ENCODE results near the gene NKX2-2. TPM values are rescaled to one million over a fixed set of nuclear protein-coding genes. Genes with fewer than 3 reads are reported as not detected.

The NKX2-2 gene
- total and polyA plus RNA-seq, 2 of the 4 experiments (the other 2 are of a cell fraction) = not detected

- ChIA-PET POLR2A (ENCODE audit: unreplicated experiment) (no interaction called here), CTCF (interaction anchor here (1.3 to 3.5 kb wide), 2 partner anchors 272 to 647 kb away, joined by 4 to 40 read pairs; no protein-coding TSS in a partner anchor)
- Histone ChIP-seq H2AK9ac (replicated peaks; ENCODE audit: low read depth, low read length, poor library complexity) (no peak overlapping the region), H4K91ac (ENCODE audit: insufficient read depth, low read depth, low read length) (no peak overlapping the region), H3K4me1 (ENCODE audit: control insufficient read depth, insufficient read depth, low read length) (peaks cover 3% of the 10 kb centered on the region; the same call in 1 of the 2 replicates), H2AK5ac (ENCODE audit: low read depth, low read length) (no peak overlapping the region), H3K18ac (ENCODE audit: low read depth, low read length) (no peak overlapping the region), H3K79me1 (ENCODE audit: low read depth in 1 of 2, low read length in 2 of 2) (no peaks in the 10 kb centered on the region), H3K27me3 (ENCODE audit: control insufficient read depth, insufficient read depth, low read length) (peaks cover 74% of the 10 kb centered on the region), H4K8ac (ENCODE audit: low read depth in 2 of 2, low read length in 2 of 2) (no peak overlapping the region), H3K23ac (ENCODE audit: low read depth, low read length) (no peak overlapping the region), H3K9me3 (ENCODE audit: control insufficient read depth, insufficient read depth, low read length) (no peaks in the 10 kb centered on the region), H3K4me2 (ENCODE audit: low read depth, low read length) (no peak overlapping the region), H3K14ac (replicated peaks; ENCODE audit: low read depth, low read length) (no peak overlapping the region), H3K4ac (ENCODE audit: low read depth, low read length) (no peak overlapping the region), H3K36me3 (ENCODE audit: control insufficient read depth, insufficient read depth, low read length) (no peaks in the 10 kb centered on the region), H3K27ac (ENCODE audit: insufficient read depth, low read length) (no peak overlapping the region), H3K9me1 (ENCODE audit: insufficient read depth, low read length) (no peaks in the 10 kb centered on the region), H2BK5ac (ENCODE audit: low read depth, low read length, poor library complexity, severe bottlenecking) (no peak overlapping the region), H3K56ac (ENCODE audit: extremely low read depth, insufficient read depth, low read length) (no peak overlapping the region), H3K4me3 (ENCODE audit: insufficient read depth, low read depth, low read length) (no peak overlapping the region), H4K20me1 (ENCODE audit: insufficient read depth, low read length) (no peaks in the 10 kb centered on the region; the same call in 1 of the 2 replicates), H2BK15ac (ENCODE audit: low read depth, low read length) (no peak overlapping the region), H4K5ac (ENCODE audit: low read depth, low read length) (no peak overlapping the region), H2BK120ac (ENCODE audit: low read depth, low read length) (no peak overlapping the region), H2AFZ (replicated peaks; ENCODE audit: low read length, poor library complexity) (no peak overlapping the region), H3K9ac (ENCODE audit: low read depth, low read length) (no peak overlapping the region), H2BK20ac (ENCODE audit: low read depth, low read length) (no peak overlapping the region)
- WGBS, 2 experiments (ENCODE audit: extremely low coverage in 2 of 2, insufficient read length in 1 of 2) = 3% methylated on average over 22 of the region's 44 CpGs; no CpG with 5 or more reads in 1 of the 2 experiments
- no peak for ATAC-seq (ENCODE audit: low read depth)
- no TSS peak for BruUV-seq (replicated peaks)
- dilution Hi-C loops (cut with HindIII; ENCODE audit: low sequenced_read_pairs, unreplicated experiment) = no loop called here
- intact Hi-C loops (cut with micrococcal nuclease) = loop anchor here (2.0 kb wide), 1 partner anchor 205 kb away; the partner anchor contains the start of gene XRN2
- in situ Hi-C loops (cut with MboI; ENCODE audit: low sequenced_read_pairs) = loop anchor here (5.0 kb wide), 1 partner anchor 670 kb away; no protein-coding TSS in a partner anchor
- no peak for DNase-seq
- TF ChIP-seq MAZ (IDR thresholded peaks at IDR 0.05; ENCODE audit: borderline replicate concordance, low read depth, low read length) (no peak), POLR2A (IDR thresholded peaks at IDR 0.05; ENCODE audit: low read depth, low read length) (no peak), SMC3 (IDR thresholded peaks at IDR 0.05; ENCODE audit: low read depth, low read length) (no peak), BHLHE40 (IDR thresholded peaks at IDR 0.05; ENCODE audit: low read depth, low read length) (no peak), MXI1 (IDR thresholded peaks at IDR 0.05; ENCODE audit: borderline replicate concordance, low read depth, low read length) (no peak), RFX5 (IDR thresholded peaks at IDR 0.05; ENCODE audit: low read depth, low read length) (no peak), RAD21 (IDR thresholded peaks at IDR 0.05; ENCODE audit: low read length) (no peak), FOS (IDR thresholded peaks at IDR 0.05; ENCODE audit: low read depth, low read length) (no peak), CHD1 (IDR thresholded peaks at IDR 0.05; ENCODE audit: low read depth, low read length) (no peak), RCOR1 (IDR thresholded peaks at IDR 0.05; ENCODE audit: insufficient replicate concordance, low read length) (no peak), MAFK (IDR thresholded peaks at IDR 0.05; ENCODE audit: low read depth, low read length) (no peak), NFE2L2 (IDR thresholded peaks at IDR 0.05; ENCODE audit: low read depth, low read length) (no peak), CEBPB (IDR thresholded peaks at IDR 0.05; ENCODE audit: low read depth, low read length) (no peak)
- TF ChIP-seq, protein P1, sequence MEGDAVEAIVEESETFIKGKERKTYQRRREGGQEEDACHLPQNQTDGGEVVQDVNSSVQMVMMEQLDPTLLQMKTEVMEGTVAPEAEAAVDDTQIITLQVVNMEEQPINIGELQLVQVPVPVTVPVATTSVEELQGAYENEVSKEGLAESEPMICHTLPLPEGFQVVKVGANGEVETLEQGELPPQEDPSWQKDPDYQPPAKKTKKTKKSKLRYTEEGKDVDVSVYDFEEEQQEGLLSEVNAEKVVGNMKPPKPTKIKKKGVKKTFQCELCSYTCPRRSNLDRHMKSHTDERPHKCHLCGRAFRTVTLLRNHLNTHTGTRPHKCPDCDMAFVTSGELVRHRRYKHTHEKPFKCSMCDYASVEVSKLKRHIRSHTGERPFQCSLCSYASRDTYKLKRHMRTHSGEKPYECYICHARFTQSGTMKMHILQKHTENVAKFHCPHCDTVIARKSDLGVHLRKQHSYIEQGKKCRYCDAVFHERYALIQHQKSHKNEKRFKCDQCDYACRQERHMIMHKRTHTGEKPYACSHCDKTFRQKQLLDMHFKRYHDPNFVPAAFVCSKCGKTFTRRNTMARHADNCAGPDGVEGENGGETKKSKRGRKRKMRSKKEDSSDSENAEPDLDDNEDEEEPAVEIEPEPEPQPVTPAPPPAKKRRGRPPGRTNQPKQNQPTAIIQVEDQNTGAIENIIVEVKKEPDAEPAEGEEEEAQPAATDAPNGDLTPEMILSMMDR (conservative IDR thresholded peaks at IDR 0.05; ENCODE audit: low read depth, low read length) = no peak
- TF ChIP-seq, protein P2, sequence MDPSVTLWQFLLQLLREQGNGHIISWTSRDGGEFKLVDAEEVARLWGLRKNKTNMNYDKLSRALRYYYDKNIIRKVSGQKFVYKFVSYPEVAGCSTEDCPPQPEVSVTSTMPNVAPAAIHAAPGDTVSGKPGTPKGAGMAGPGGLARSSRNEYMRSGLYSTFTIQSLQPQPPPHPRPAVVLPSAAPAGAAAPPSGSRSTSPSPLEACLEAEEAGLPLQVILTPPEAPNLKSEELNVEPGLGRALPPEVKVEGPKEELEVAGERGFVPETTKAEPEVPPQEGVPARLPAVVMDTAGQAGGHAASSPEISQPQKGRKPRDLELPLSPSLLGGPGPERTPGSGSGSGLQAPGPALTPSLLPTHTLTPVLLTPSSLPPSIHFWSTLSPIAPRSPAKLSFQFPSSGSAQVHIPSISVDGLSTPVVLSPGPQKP (IDR thresholded peaks at IDR 0.05; ENCODE audit: borderline replicate concordance, low read depth, low read length) = no peak
Measured at GRCh38 chr20:21507400-21508229, 6.2 kb downstream of the NKX2-2 start.
